IMR-90 (cell line): Measurements from ENCODE around the gene TMCC1. TPM values are rescaled to one million over a fixed set of nuclear protein-coding genes. Genes with fewer than 3 reads are reported as not detected.

Experiments
- ATAC-seq: fragments of 200-7000 bp; cut with Tn5 transposase; 2 replicates; pipeline ENCODE4 v1.9.1; 2020; ENCODE audit warnings: low read depth, mild to moderate bottlenecking, moderate library complexity
- BruUV-seq: library from RNA; stranded (reverse); fragments of 400-500 nt; replicated peaks from 2 replicates; lab custom pipeline; 2021; lab: Mats Ljungman, UMichigan
- CTCF ChIA-PET: fragments of 300-600 bp; formaldehyde crosslinking; extraction: SDS; loops from one replicate; lab custom pipeline; 2021; ENCODE audit warnings: antibody characterized with exemption; lab: Yijun Ruan, JAX
- POLR2A ChIA-PET: fragments of 300-600 bp; sonication (Branson Sonifier 250); formaldehyde crosslinking; loops from one replicate; lab custom pipeline; 2022; ENCODE audit warnings: antibody characterized with exemption; ENCODE audit not compliant: unreplicated experiment; lab: Charles Lee
- DNase-seq: peaks from one replicate; pipeline ENCODE4 v3.0.0; 2013
- H2AFZ ChIP-seq: replicated peaks from 2 replicates; pipeline ENCODE3; 2013; ENCODE audit warnings: low read length, mild to moderate bottlenecking; ENCODE audit not compliant: poor library complexity
- H2AK5ac ChIP-seq: 2 replicates; pipeline ENCODE4 v1.6.1; 2013; ENCODE audit warnings: low read depth, low read length, inconsistent platforms
- H2AK9ac ChIP-seq: replicated peaks from 2 replicates; pipeline ENCODE3; 2013; ENCODE audit warnings: mild to moderate bottlenecking, low read depth, low read length, moderate library complexity; ENCODE audit not compliant: poor library complexity
- H2BK120ac ChIP-seq: 2 replicates; pipeline ENCODE4 v1.6.1; 2013; ENCODE audit warnings: low read depth, low read length, inconsistent platforms
- H2BK15ac ChIP-seq: 3 replicates; pipeline ENCODE4 v1.6.1; 2013; ENCODE audit warnings: low read depth, low read length, inconsistent platforms
- H2BK20ac ChIP-seq: 2 replicates; pipeline ENCODE4 v1.6.1; 2013; ENCODE audit warnings: low read depth, mild to moderate bottlenecking, inconsistent platforms, low read length, moderate library complexity
- H2BK5ac ChIP-seq: 2 replicates; pipeline ENCODE4 v1.6.1; 2013; ENCODE audit warnings: mild to moderate bottlenecking, low read depth, low read length, inconsistent platforms; ENCODE audit not compliant: poor library complexity, severe bottlenecking
- H3K14ac ChIP-seq: replicated peaks from 2 replicates; pipeline ENCODE4 v1.6.1; 2013; ENCODE audit warnings: low read depth, low read length, inconsistent platforms
- H3K18ac ChIP-seq: 2 replicates; pipeline ENCODE4 v1.6.1; 2013; ENCODE audit warnings: low read depth, low read length, control low read depth
- H3K23ac ChIP-seq: 2 replicates; pipeline ENCODE4 v1.6.1; 2013; ENCODE audit warnings: low read depth, low read length, inconsistent platforms
- H3K27ac ChIP-seq: 2 replicates; pipeline ENCODE4 v1.5.1; 2013; ENCODE audit warnings: mild to moderate bottlenecking, control low read depth, low read length; ENCODE audit not compliant: insufficient read depth
- H3K27me3 ChIP-seq: 2 replicates; pipeline ENCODE4 v1.6.1; 2013; ENCODE audit warnings: low read length; ENCODE audit not compliant: control insufficient read depth, insufficient read depth
- H3K36me3 ChIP-seq: 2 replicates; pipeline ENCODE4 v1.6.1; 2013; ENCODE audit warnings: low read length, mixed read lengths; ENCODE audit not compliant: control insufficient read depth, insufficient read depth
- H3K4ac ChIP-seq: 2 replicates; pipeline ENCODE4 v1.6.1; 2013; ENCODE audit warnings: low read depth, low read length, inconsistent platforms
- H3K4me1 ChIP-seq: 2 replicates; pipeline ENCODE4 v1.6.1; 2013; ENCODE audit warnings: low read length, mixed read lengths; ENCODE audit not compliant: control insufficient read depth, insufficient read depth
- H3K4me2 ChIP-seq: 2 replicates; pipeline ENCODE4 v1.6.1; 2013; ENCODE audit warnings: low read depth, mild to moderate bottlenecking, control low read depth, low read length, moderate library complexity
- H3K4me3 ChIP-seq: 2 replicates; pipeline ENCODE4 v1.5.1; 2013; ENCODE audit warnings: low read depth, mild to moderate bottlenecking, control low read depth, low read length, moderate library complexity; ENCODE audit not compliant: insufficient read depth
- H3K56ac ChIP-seq: 2 replicates; pipeline ENCODE4 v1.6.1; 2013; ENCODE audit warnings: low read length, inconsistent platforms; ENCODE audit not compliant: insufficient read depth; ENCODE audit errors: extremely low read depth
- H3K79me1 ChIP-seq, 2 experiments: 2 replicates each; pipeline ENCODE4 v1.6.1; 2013; ENCODE audit warnings: low read length in 2 of 2, inconsistent platforms in 1 of 2, low read depth in 1 of 2
- H3K9ac ChIP-seq: 2 replicates; pipeline ENCODE4 v1.6.1; 2013; ENCODE audit warnings: low read depth, low read length, control low read depth
- H3K9me1 ChIP-seq: 2 replicates; pipeline ENCODE4 v1.6.1; 2013; ENCODE audit warnings: low read length, inconsistent platforms; ENCODE audit not compliant: insufficient read depth
- H3K9me3 ChIP-seq: 2 replicates; pipeline ENCODE4 v1.6.1; 2013; ENCODE audit warnings: low read length; ENCODE audit not compliant: control insufficient read depth, insufficient read depth
- H4K20me1 ChIP-seq: 2 replicates; pipeline ENCODE4 v1.6.1; 2013; ENCODE audit warnings: low read length, inconsistent platforms; ENCODE audit not compliant: insufficient read depth
- H4K5ac ChIP-seq: 2 replicates; pipeline ENCODE4 v1.6.1; 2013; ENCODE audit warnings: mild to moderate bottlenecking, low read depth, low read length, control low read depth
- H4K8ac ChIP-seq, 2 experiments: 2 replicates each; pipeline ENCODE4 v1.6.1; 2013; ENCODE audit warnings: low read depth in 2 of 2, low read length in 2 of 2, control low read depth in 1 of 2, inconsistent platforms in 1 of 2
- H4K91ac ChIP-seq: 2 replicates; pipeline ENCODE4 v1.6.1; 2013; ENCODE audit warnings: low read depth, low read length, inconsistent platforms; ENCODE audit not compliant: insufficient read depth
- BHLHE40 ChIP-seq: fragments of 150-350 bp; IDR thresholded peaks from 2 replicates; pipeline ENCODE4 v1.6.1; 2016; ENCODE audit warnings: mild to moderate bottlenecking, low read depth, low read length
- CHD1 ChIP-seq: IDR thresholded peaks from 2 replicates; pipeline ENCODE4 v1.6.1; 2012; ENCODE audit warnings: low read depth, low read length, improper control_type of control experiment
- FOS ChIP-seq: fragments of 150-350 bp; IDR thresholded peaks from 2 replicates; pipeline ENCODE4 v1.6.1; 2016; ENCODE audit warnings: low read depth, low read length
- MAFK ChIP-seq: IDR thresholded peaks from 2 replicates; pipeline ENCODE4 v1.6.1; 2012; ENCODE audit warnings: low read depth, low read length, improper control_type of control experiment
- MAZ ChIP-seq: IDR thresholded peaks from 2 replicates; pipeline ENCODE4 v1.6.1; 2012; ENCODE audit warnings: low read depth, mild to moderate bottlenecking, low read length, improper control_type of control experiment, moderate library complexity, borderline replicate concordance
- NFE2L2 ChIP-seq: fragments of 150-350 bp; IDR thresholded peaks from 2 replicates; pipeline ENCODE4 v1.6.1; 2016; ENCODE audit warnings: low read depth, mild to moderate bottlenecking, low read length
- RFX5 ChIP-seq: IDR thresholded peaks from 2 replicates; pipeline ENCODE4 v1.8.0; 2012; ENCODE audit warnings: low read depth, mild to moderate bottlenecking, low read length, moderate library complexity
- SMC3 ChIP-seq: fragments of 150-350 bp; IDR thresholded peaks from 2 replicates; pipeline ENCODE4 v1.6.1; 2016; ENCODE audit warnings: low read depth, mild to moderate bottlenecking, antibody characterized with exemption, low read length, moderate library complexity
- USF2 ChIP-seq: fragments of 150-350 bp; IDR thresholded peaks from 2 replicates; pipeline ENCODE4 v1.6.1; 2017; ENCODE audit warnings: mild to moderate bottlenecking, antibody characterized with exemption, low read length, low read depth
- WGBS, 2 experiments: methylation state at CpG; one replicate each; pipeline versions ENCODE4 v1.1.5 to v1.1.7; 2013; ENCODE audit warnings: missing lambda C conversion rate in 2 of 2; ENCODE audit not compliant: insufficient read length in 1 of 2; ENCODE audit errors: extremely low coverage in 2 of 2; 5-methylcytosine and 5-hydroxymethylcytosine counted together
- dilution Hi-C: fragments of 300-500 bp; cut with HindIII; formaldehyde crosslinking; loops from one replicate; pipeline ENCODE4 v1.14.3; 2018; ENCODE audit warnings: low sequenced_read_pairs; ENCODE audit not compliant: unreplicated experiment
- in situ Hi-C: fragments of 300-500 bp; cut with MboI; formaldehyde crosslinking; loops from 3 replicates; pipeline ENCODE4 v1.14.3; 2019; ENCODE audit warnings: low sequenced_read_pairs, inconsistent platforms, mixed read lengths
- intact Hi-C: fragments of 100-400 bp; cut with micrococcal nuclease; formaldehyde crosslinking; loops from 2 replicates; pipeline ENCODE4 v1.10.0; 2022
- polyA plus RNA-seq, 3 experiments: library from polyadenylated mRNA; depleted of rRNA; stranded (reverse); fragments of >200 nt; gene quantifications; 2 replicates each; pipeline ENCODE4 v1.2.3, GENCODE V29; 2012; ENCODE audit warnings: low replicate concordance in 1 of 3
- total RNA-seq: library from RNA; depleted of rRNA; stranded (reverse); fragments of >200 nt; gene quantifications from 2 replicates; pipeline ENCODE4 v1.2.3, GENCODE V29; 2012
- TF ChIP-seq, protein P1 (sequence below): fragments of 150-350 bp; IDR thresholded peaks from 2 replicates; pipeline ENCODE4 v1.6.1; 2016; ENCODE audit warnings: low read depth, mild to moderate bottlenecking, low read length, moderate library complexity, borderline replicate concordance
- TF ChIP-seq, protein P2 (sequence below): conservative IDR thresholded peaks from 2 replicates; pipeline ENCODE4 v1.5.1; 2012; ENCODE audit warnings: mild to moderate bottlenecking, low read depth, low read length, improper control_type of control experiment

Gene TMCC1
- total and polyA plus RNA-seq, 2 of the 4 experiments (the other 2 are of a cell fraction): 5.0 to 7.3 TPM

DNA sequence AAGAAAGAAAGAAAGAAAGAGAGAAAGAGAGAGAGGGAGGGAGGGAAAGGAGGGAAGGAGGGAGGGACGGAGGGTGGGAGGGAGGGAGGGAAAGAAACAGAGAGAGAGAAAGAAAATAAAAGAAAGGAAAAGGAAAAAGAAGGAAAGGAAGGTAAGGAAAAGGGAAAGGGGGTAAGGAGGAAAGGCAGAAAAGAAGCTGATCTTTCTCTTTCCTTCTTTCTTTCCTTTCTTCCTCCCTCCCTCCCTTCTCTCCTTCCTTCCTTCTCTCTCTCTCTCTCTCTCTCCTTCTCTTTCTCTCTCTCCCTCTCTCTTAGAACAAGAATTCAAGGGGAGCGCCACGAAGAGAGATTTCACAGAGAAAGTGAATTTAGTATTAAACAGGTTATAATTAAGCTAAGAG, 25.8 kb upstream of the TMCC1 start:
- no peak overlapping the region for H3K23ac ChIP-seq
- no TSS peak for BruUV-seq
- H4K91ac ChIP-seq: no peak overlapping the region
- intact Hi-C loops (no loop called here), dilution Hi-C loops (no loop called here), in situ Hi-C loops (no loop called here)
- ChIA-PET CTCF (no interaction called here), POLR2A (no interaction called here)
- no peak overlapping the region for H4K5ac ChIP-seq
- no peak overlapping the region for H3K14ac ChIP-seq
- H4K20me1 ChIP-seq: no peaks in the 10 kb centered on the region
- no peak for ATAC-seq
- H2AK5ac ChIP-seq: no peak overlapping the region
- no peak overlapping the region for H3K9ac ChIP-seq
- H3K18ac ChIP-seq: no peak overlapping the region
- H4K8ac ChIP-seq: no peak overlapping the region
- no peak overlapping the region for H3K4ac ChIP-seq
- DNase-seq: no peak
- H3K27me3 ChIP-seq: peaks cover 5% of the 10 kb centered on the region
- H2AK9ac ChIP-seq: no peak overlapping the region
- peaks cover 34% of the 10 kb centered on the region for H3K9me3 ChIP-seq
- H3K56ac ChIP-seq: no peak overlapping the region
- no peaks in the 10 kb centered on the region for H3K36me3 ChIP-seq
- H3K4me3 ChIP-seq: no peak overlapping the region
- no peak overlapping the region for H3K4me2 ChIP-seq
- no peak overlapping the region for H2BK20ac ChIP-seq
- no peak overlapping the region for H3K27ac ChIP-seq
- H2BK15ac ChIP-seq: no peak overlapping the region
- H2BK5ac ChIP-seq: no peak overlapping the region
- WGBS, 2 experiments: no CpG with 5 or more reads among the region's 3 CpGs
- H2BK120ac ChIP-seq: no peak overlapping the region
- no peaks in the 10 kb centered on the region for H3K79me1 ChIP-seq
- no peaks in the 10 kb centered on the region for H3K9me1 ChIP-seq
- TF ChIP-seq FOS: no peak
- TF ChIP-seq CHD1: no peak
- TF ChIP-seq MAZ: no peak
- TF ChIP-seq RFX5: no peak
- TF ChIP-seq, protein P1, sequence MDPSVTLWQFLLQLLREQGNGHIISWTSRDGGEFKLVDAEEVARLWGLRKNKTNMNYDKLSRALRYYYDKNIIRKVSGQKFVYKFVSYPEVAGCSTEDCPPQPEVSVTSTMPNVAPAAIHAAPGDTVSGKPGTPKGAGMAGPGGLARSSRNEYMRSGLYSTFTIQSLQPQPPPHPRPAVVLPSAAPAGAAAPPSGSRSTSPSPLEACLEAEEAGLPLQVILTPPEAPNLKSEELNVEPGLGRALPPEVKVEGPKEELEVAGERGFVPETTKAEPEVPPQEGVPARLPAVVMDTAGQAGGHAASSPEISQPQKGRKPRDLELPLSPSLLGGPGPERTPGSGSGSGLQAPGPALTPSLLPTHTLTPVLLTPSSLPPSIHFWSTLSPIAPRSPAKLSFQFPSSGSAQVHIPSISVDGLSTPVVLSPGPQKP: no peak
- no peak for TF ChIP-seq BHLHE40
- TF ChIP-seq USF2: no peak
- TF ChIP-seq, protein P2, sequence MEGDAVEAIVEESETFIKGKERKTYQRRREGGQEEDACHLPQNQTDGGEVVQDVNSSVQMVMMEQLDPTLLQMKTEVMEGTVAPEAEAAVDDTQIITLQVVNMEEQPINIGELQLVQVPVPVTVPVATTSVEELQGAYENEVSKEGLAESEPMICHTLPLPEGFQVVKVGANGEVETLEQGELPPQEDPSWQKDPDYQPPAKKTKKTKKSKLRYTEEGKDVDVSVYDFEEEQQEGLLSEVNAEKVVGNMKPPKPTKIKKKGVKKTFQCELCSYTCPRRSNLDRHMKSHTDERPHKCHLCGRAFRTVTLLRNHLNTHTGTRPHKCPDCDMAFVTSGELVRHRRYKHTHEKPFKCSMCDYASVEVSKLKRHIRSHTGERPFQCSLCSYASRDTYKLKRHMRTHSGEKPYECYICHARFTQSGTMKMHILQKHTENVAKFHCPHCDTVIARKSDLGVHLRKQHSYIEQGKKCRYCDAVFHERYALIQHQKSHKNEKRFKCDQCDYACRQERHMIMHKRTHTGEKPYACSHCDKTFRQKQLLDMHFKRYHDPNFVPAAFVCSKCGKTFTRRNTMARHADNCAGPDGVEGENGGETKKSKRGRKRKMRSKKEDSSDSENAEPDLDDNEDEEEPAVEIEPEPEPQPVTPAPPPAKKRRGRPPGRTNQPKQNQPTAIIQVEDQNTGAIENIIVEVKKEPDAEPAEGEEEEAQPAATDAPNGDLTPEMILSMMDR: no peak
- no peak for TF ChIP-seq MAFK
- TF ChIP-seq NFE2L2: no peak
- no peak for TF ChIP-seq SMC3
- H3K4me1 ChIP-seq: no peaks in the 10 kb centered on the region
- no peak overlapping the region for H2AFZ ChIP-seq
